Sigmoid colon (tissue), 7 donors: ENCODE measurements around the gene ZDHHC7. TPM values are rescaled to one million over a fixed set of nuclear protein-coding genes. Genes with fewer than 3 reads are reported as not detected.
A peak's percentile ranks its signal among the peaks of the same experiment; 100 is the strongest.

Source experiments
- DNase-seq: peaks from one replicate; pipeline ENCODE4 v3.0.0-alpha.2; 2019
- H3K27ac ChIP-seq, 4 donors: fragments of 200-600 bp; sonication (generic); one replicate each; pipeline ENCODE4 v1.5.1; 2016 to 2019; ENCODE audit warnings: mild to moderate bottlenecking in 1 of 4
- H3K27me3 ChIP-seq, 3 donors: fragments of 200-600 bp; sonication (generic); one replicate each; pipeline ENCODE4 v1.5.1; 2019; ENCODE audit warnings: mild to moderate bottlenecking in 1 of 3
- H3K36me3 ChIP-seq, 4 donors: fragments of 200-600 bp; sonication (generic); one replicate each; pipeline ENCODE4 v1.5.1; 2016 to 2019
- H3K4me1 ChIP-seq, 4 donors: fragments of 200-600 bp; sonication (generic); one replicate each; pipeline ENCODE4 v1.5.1; 2017 to 2019
- H3K4me3 ChIP-seq, 4 donors: fragments of 200-600 bp; sonication (generic); one replicate each; pipeline ENCODE4 v1.5.1; 2017 to 2019; ENCODE audit warnings: mild to moderate bottlenecking in 2 of 4, moderate library complexity in 1 of 4
- H3K9me3 ChIP-seq, 4 donors: fragments of 200-600 bp in 3 of 4; sonication (generic) in 3 of 4; one replicate each; pipeline versions ENCODE4 v1.5.1 to v1.6.1; 2013 to 2019
- EP300 ChIP-seq, 4 donors: sonication (generic); formaldehyde crosslinking; IDR thresholded peaks; one replicate each; pipeline ENCODE4 v1.6.1; 2017; ENCODE audit warnings: antibody characterized with exemption in 4 of 4
- POLR2A ChIP-seq, 2 donors: fragments of 450-650 bp; IDR thresholded peaks; one replicate each; pipeline ENCODE4 v1.6.1; 2016; ENCODE audit warnings: antibody characterized with exemption in 2 of 2, mild to moderate bottlenecking in 2 of 2, moderate library complexity in 2 of 2
- POLR2AphosphoS5 ChIP-seq, 4 donors: sonication (generic); formaldehyde crosslinking; IDR thresholded peaks; one replicate each; pipeline ENCODE4 v1.6.1; 2017; ENCODE audit warnings: antibody characterized with exemption in 4 of 4
- WGBS, 2 donors: extraction: QIAGEN DNeasy Blood & Tissue Kit; methylation state at CpG; one replicate each; pipeline ENCODE4 v1.1.7; 2013; 5-methylcytosine and 5-hydroxymethylcytosine counted together
- intact Hi-C: fragments of 100-400 bp; cut with DNase I; formaldehyde crosslinking; loops from one replicate; pipeline ENCODE4 v1.15.1; 2023
- polyA plus RNA-seq, 3 donors: library from polyadenylated mRNA; stranded (reverse); fragments of 200-250 nt; gene quantifications; one replicate each; pipeline ENCODE4 v1.2.3, GENCODE V29; 2013
- total RNA-seq, 4 donors: library from RNA; depleted of rRNA; stranded (reverse); fragments of >200 nt; gene quantifications; one replicate each; pipeline ENCODE4 v1.1.0, GENCODE V29; 2016
- TF ChIP-seq, protein P1 (sequence below), 4 experiments: fragments of 450-650 bp in 3 of 4; fragments of 200-600 bp in 1 of 4; IDR thresholded peaks; one replicate each; pipeline ENCODE4 v1.5.1; 2016 to 2019; ENCODE audit warnings: antibody characterized with exemption in 4 of 4, mild to moderate bottlenecking in 3 of 4, moderate library complexity in 2 of 4
- donor health status: healthy with polysubstance abuse.
- donor health status: Bipolar disorder and iron deficiency.
- donor health status: healthy.

ZDHHC7 gene
- total and polyA plus RNA-seq, 7 donors, result 20.8 to 69.5 (median 56.2) TPM

DNA sequence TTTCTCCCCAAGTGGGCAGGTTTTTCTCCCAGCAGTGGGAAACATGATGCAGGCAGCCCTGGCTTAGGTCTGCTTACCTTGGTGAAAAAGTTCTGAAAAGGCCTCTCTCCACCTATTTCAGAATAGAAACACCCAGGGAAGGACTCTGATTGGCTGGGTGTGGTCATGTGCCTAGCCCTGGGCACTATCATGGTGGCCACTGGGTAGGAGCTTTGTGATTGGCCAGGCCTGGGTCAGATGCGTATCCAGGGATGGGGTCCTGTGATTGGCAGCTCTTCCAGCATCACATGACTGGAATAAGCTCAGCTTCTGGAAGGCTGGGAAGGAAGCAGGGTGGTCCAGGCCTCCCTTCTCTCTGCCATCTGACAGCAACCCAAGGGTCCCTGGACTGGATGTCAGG is 53.5 kb downstream of the ZDHHC7 start:
- H3K27ac ChIP-seq, result no peak overlapping the region
- no peak for DNase-seq
- 95 to 99% methylated on average over 1 of the region's 1 CpG for WGBS, 2 donors
- intact Hi-C loops, result loop anchor here (10.0 kb wide), 1 partner anchor 93 kb away; no protein-coding TSS in a partner anchor
- H3K4me3 ChIP-seq, result no peak overlapping the region
- H3K36me3 ChIP-seq, result no peaks in the 10 kb centered on the region
- no peaks in the 10 kb centered on the region for H3K9me3 ChIP-seq
- H3K27me3 ChIP-seq, result no peaks in the 10 kb centered on the region
- H3K4me1 ChIP-seq, result peaks cover 0 to 16% (median 12%) of the 10 kb centered on the region in 4 donors
- TF ChIP-seq EP300 (IDR thresholded peaks at IDR 0.05), result no peak

DNA sequence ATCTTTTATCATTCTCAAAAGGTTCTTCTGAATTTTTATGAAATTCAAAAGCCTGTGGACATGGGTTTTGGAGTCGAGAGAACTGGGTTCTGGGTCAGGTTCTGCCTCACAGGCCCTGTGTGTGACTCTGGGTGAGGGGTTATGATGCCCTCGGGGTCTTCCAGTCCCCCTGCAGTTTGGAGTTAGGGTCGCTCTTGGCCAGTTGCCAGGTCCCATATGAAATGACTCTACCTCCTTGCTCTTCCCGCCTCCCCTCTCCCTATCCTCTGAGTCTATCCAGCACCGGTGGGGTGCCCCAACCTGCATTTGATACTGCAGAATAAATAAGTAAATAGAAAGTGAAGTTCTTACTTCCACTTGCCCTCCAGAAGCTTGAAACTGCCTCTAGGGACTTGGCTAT is 54.1 kb downstream of the ZDHHC7 start:
- Histone ChIP-seq H3K4me3 (no peak overlapping the region), H3K27ac (no peak overlapping the region), H3K27me3 (no peaks in the 10 kb centered on the region), H3K4me1 (peaks cover 0 to 22% (median 17%) of the 10 kb centered on the region in 4 donors), H3K36me3 (no peaks in the 10 kb centered on the region), H3K9me3 (no peaks in the 10 kb centered on the region)
- DNase-seq, result no peak
- no peak for TF ChIP-seq EP300 (IDR thresholded peaks at IDR 0.05)
- TF ChIP-seq POLR2A (IDR thresholded peaks at IDR 0.05), result no peak
- TF ChIP-seq, protein P1, sequence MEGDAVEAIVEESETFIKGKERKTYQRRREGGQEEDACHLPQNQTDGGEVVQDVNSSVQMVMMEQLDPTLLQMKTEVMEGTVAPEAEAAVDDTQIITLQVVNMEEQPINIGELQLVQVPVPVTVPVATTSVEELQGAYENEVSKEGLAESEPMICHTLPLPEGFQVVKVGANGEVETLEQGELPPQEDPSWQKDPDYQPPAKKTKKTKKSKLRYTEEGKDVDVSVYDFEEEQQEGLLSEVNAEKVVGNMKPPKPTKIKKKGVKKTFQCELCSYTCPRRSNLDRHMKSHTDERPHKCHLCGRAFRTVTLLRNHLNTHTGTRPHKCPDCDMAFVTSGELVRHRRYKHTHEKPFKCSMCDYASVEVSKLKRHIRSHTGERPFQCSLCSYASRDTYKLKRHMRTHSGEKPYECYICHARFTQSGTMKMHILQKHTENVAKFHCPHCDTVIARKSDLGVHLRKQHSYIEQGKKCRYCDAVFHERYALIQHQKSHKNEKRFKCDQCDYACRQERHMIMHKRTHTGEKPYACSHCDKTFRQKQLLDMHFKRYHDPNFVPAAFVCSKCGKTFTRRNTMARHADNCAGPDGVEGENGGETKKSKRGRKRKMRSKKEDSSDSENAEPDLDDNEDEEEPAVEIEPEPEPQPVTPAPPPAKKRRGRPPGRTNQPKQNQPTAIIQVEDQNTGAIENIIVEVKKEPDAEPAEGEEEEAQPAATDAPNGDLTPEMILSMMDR (IDR thresholded peaks at IDR 0.05), result no peak
- no peak for TF ChIP-seq POLR2AphosphoS5 (IDR thresholded peaks at IDR 0.05)
- intact Hi-C loops, result loop anchor here (10.0 kb wide), 1 partner anchor 92 kb away; no protein-coding TSS in a partner anchor
- WGBS, 2 donors, result 91 to 93% methylated on average over 5 of the region's 5 CpGs

DNA sequence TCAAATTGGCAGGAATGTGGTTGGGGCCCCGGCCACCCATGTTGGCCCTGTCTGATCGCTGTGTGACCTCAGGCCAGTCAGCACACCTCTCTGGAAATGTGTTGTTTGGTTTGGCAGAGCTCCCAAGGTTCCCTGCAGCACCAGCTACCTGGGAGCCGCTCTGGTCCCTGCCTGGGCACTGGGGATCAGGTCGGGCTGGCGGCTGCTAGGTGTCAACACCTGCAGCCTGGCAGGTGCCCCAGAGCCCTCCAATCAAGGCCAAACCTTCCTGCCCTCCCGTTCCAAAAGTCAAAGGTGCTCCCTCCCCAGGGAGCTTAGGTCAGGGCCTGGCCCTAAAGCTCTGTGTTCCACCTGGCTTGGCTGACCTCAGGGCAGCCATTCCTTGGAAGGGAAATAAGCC is 55.9 kb downstream of the ZDHHC7 start:
- no peak overlapping the region for H3K27ac ChIP-seq
- WGBS, 2 donors, result 29 to 76% methylated on average over 6 of the region's 6 CpGs
- TF ChIP-seq, protein P1 (IDR thresholded peaks at IDR 0.05), result no peak
- no peak for TF ChIP-seq POLR2AphosphoS5 (IDR thresholded peaks at IDR 0.05)
- no peak for TF ChIP-seq EP300 (IDR thresholded peaks at IDR 0.05)
- no peak for TF ChIP-seq POLR2A (IDR thresholded peaks at IDR 0.05)
- H3K36me3 ChIP-seq, result no peaks in the 10 kb centered on the region
- H3K4me1 ChIP-seq, result peaks cover 0 to 32% (median 22%) of the 10 kb centered on the region in 4 donors
- no peak for DNase-seq
- intact Hi-C loops, result loop anchor here (10.0 kb wide), 1 partner anchor 91 kb away; no protein-coding TSS in a partner anchor
- no peaks in the 10 kb centered on the region for H3K9me3 ChIP-seq
- no peaks in the 10 kb centered on the region for H3K27me3 ChIP-seq
- no peak overlapping the region for H3K4me3 ChIP-seq

DNA sequence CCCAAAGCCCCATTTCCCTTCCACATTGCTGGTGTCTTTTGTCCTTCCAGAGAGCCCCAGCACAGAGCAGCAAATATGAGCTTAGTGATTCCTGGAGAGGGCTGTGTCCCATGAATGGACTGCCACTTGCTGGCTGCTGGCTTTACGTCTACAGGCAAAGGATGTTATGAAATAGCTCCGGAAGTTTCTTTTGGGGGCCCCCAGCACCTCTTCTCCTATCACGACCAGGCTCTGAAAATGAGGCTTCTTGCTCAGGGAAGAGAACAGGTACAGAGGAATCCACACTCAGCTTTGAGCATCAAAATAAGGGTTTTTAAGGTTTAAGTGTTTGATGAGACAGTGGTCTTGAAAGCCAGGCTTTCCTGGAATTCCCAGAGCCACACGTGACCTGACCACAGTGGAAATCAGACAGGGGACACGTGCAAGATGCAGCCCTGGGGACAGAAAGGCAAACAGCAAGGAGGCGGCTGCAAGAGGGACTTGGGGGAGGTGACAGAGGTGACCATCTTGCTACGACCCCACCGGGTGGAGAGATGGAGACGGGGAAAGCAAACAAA is 58.1 kb downstream of the ZDHHC7 start:
- Histone ChIP-seq H3K27me3 (no peaks in the 10 kb centered on the region), H3K4me1 (peaks cover 0 to 39% (median 22%) of the 10 kb centered on the region in 4 donors), H3K4me3 (no peak overlapping the region), H3K27ac (peak overlapping the region; percentile 22 to 86 (median 76)), H3K36me3 (no peaks in the 10 kb centered on the region), H3K9me3 (no peaks in the 10 kb centered on the region)
- intact Hi-C loops, result loop anchor here (10.0 kb wide), 1 partner anchor 88 kb away; no protein-coding TSS in a partner anchor
- no peak for DNase-seq
- TF ChIP-seq POLR2AphosphoS5 (IDR thresholded peaks at IDR 0.05) (no peak), EP300 (IDR thresholded peaks at IDR 0.05) (no peak), POLR2A (IDR thresholded peaks at IDR 0.05) (no peak)
- TF ChIP-seq, protein P1 (IDR thresholded peaks at IDR 0.05), result no peak
- 73 to 83% methylated on average over 9 of the region's 9 CpGs for WGBS, 2 donors

DNA sequence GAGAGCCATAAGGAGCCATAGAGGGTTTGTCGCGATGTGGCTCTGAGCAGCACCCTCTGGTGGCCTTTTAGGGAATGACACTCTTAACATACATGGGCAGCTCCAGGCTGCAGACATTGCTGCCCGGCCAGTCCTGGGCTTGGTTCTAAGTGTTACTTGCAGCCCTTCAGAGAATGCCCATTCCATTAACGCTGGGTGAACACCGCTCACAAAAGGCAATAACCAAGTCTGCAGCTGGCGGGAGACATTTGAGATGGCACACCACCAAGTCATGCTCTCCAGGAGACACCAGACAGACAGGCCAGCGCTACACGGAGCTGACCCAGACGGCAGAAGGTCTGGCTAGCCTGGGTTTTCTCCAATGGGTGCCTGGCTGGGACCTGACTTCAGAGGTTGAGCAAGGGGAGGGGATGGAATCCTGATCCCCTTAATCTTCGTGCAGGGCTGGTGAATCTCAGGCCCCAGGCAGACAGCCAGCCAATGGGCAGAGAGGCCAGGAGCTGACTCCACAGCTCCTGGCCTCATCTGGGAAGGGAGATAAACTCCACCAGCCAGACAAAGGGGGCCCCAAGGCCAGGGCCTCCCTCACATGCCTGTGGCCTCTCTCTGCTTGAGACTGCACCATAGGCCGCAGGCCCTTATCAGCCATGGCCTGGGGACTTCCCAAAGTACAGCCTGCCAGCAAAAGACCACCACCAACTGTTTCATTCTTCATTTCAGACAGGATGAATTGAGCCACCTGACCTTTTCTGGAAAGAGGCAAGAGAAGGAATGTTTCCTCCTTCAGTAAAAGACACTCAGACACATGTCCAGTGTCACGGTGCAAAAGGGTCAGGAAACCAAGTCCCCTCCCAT is 58.8 kb downstream of the ZDHHC7 start:
- H3K4me1 ChIP-seq, result peaks cover 0 to 42% (median 24%) of the 10 kb centered on the region in 4 donors
- H3K27me3 ChIP-seq, result no peaks in the 10 kb centered on the region
- intact Hi-C loops, result loop anchor here (1.0 to 10.0 kb wide), 2 partner anchors 88 to 198 kb away; no protein-coding TSS in a partner anchor
- H3K27ac ChIP-seq, result peak overlapping the region; percentile 22 to 86 (median 76)
- 46 to 53% methylated on average over 12 of the region's 12 CpGs for WGBS, 2 donors
- no peak overlapping the region for H3K4me3 ChIP-seq
- H3K9me3 ChIP-seq, result no peaks in the 10 kb centered on the region
- peak; percentile 93 for DNase-seq
- no peaks in the 10 kb centered on the region for H3K36me3 ChIP-seq
- TF ChIP-seq POLR2A (IDR thresholded peaks at IDR 0.05), result no peak
- TF ChIP-seq, protein P1 (IDR thresholded peaks at IDR 0.05), result peak; percentile 77 to 96 (median 92)
- peak; percentile 24 to 97 (median 78) for TF ChIP-seq POLR2AphosphoS5 (IDR thresholded peaks at IDR 0.05)
- TF ChIP-seq EP300 (IDR thresholded peaks at IDR 0.05), result peak in 2 of 4 donors; percentile 37 to 86
